Inflammatory macrophage treated with lipopolysaccharide for 4 hours (primary cell): Measurements from ENCODE around the gene PRAMEF20.

Experiments
- DNase-seq: peaks from one replicate; pipeline ENCODE4 v3.0.0-alpha.2; 2020

PRAMEF20 gene

GRCh38 chr1:13465515-13465914, 55.3 kb downstream of the PRAMEF20 start:
- DNase-seq = no peak

- DNase-seq = no peak
Measured at GRCh38 chr1:13469343-13469742, 59.1 kb downstream of the PRAMEF20 start.
